HG03175 (cell line): ENCODE data around the gene HSF5.

Experiments used
- ATAC-seq: cut with Tn5 transposase; IDR thresholded peaks from one replicate; pipeline ENCODE4 v1.9.1; 2021; ENCODE audit warnings: mild to moderate bottlenecking, moderate library complexity; ENCODE audit not compliant: unreplicated experiment

HSF5 gene

GRCh38 chr17:58487589-58488427 lies at the start of gene HSF5:
HSF5 (minus strand) TSS chr17:58488408; CDS start chr17:58488274, 134 bp downstream.
- ATAC-seq, result peak; percentile 60

GRCh38 chr17:58537266-58537665 lies 49.1 kb upstream of the HSF5 start:
- no peak for ATAC-seq

- ATAC-seq, result no peak
Observed at GRCh38 chr17:58536542-58536941, 48.3 kb upstream of the HSF5 start.

- no peak for ATAC-seq
Observed at GRCh38 chr17:58535431-58535830, 47.2 kb upstream of the HSF5 start.

GRCh38 chr17:58534901-58535421 lies 46.8 kb upstream of the HSF5 start:
- no peak for ATAC-seq

GRCh38 chr17:58534331-58534730 lies 46.1 kb upstream of the HSF5 start:
- ATAC-seq, result no peak

- ATAC-seq, result no peak
Observed at GRCh38 chr17:58533616-58534188, 45.5 kb upstream of the HSF5 start.

- ATAC-seq, result no peak
Observed at GRCh38 chr17:58532555-58532951, 44.3 kb upstream of the HSF5 start.

- no peak for ATAC-seq
Observed at GRCh38 chr17:58531661-58532554, 43.7 kb upstream of the HSF5 start.

- ATAC-seq, result no peak
Observed at GRCh38 chr17:58531122-58531521, 42.9 kb upstream of the HSF5 start.

- no peak for ATAC-seq
Observed at GRCh38 chr17:58530655-58531054, 42.4 kb upstream of the HSF5 start.

GRCh38 chr17:58529275-58529674 lies 41.1 kb upstream of the HSF5 start:
- no peak for ATAC-seq

GRCh38 chr17:58528443-58528842 lies 40.2 kb upstream of the HSF5 start:
- no peak for ATAC-seq

GRCh38 chr17:58527949-58528348 lies 39.7 kb upstream of the HSF5 start:
- no peak for ATAC-seq

- no peak for ATAC-seq
Observed at GRCh38 chr17:58527306-58527705, 39.1 kb upstream of the HSF5 start.

GRCh38 chr17:58525239-58525638 lies 37.0 kb upstream of the HSF5 start:
- no peak for ATAC-seq

- ATAC-seq, result no peak
Observed at GRCh38 chr17:58521680-58522079, 33.5 kb upstream of the HSF5 start.

GRCh38 chr17:58520843-58521430 lies 32.7 kb upstream of the HSF5 start:
- ATAC-seq, result no peak

- ATAC-seq, result peak; percentile 81
Observed at GRCh38 chr17:58517928-58518609, 29.9 kb upstream of the HSF5 start.

- no peak for ATAC-seq
Observed at GRCh38 chr17:58517378-58517927, 29.2 kb upstream of the HSF5 start.
